Measurements from ENCODE around the gene ESR1. TPM values are rescaled to one million over a fixed set of nuclear protein-coding genes. Genes with fewer than 3 reads are reported as not detected.
A peak's percentile ranks its signal among the peaks of the same experiment; 100 is the strongest.

The ESR1 gene
- total RNA-seq, 4 donors from 2014 or later, result 2.1 to 6.9 (median 5.2) TPM

DNA sequence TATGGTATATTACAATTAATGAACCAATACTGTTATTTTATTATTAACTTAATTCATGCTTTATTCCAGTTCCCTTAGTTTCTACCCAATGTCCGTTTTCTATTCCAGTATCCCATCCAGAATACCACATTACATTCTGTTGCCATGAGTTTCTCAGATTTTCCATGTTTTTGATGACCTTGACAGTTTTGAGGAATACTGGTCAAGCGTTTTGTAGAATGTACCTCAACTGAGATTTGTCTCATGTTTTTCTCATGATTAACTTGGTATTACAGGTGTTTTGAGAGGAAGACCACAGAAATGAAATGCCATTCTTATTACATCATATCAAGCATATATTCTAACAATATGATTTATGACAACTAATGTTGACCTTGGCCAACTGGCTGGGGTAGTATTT, 23.8 kb upstream of the ESR1 start:
- H3K27me3 ChIP-seq, result no peaks in the 10 kb centered on the region
- 73 to 80% methylated on average over 2 of the region's 2 CpGs for WGBS, 2 donors

DNA sequence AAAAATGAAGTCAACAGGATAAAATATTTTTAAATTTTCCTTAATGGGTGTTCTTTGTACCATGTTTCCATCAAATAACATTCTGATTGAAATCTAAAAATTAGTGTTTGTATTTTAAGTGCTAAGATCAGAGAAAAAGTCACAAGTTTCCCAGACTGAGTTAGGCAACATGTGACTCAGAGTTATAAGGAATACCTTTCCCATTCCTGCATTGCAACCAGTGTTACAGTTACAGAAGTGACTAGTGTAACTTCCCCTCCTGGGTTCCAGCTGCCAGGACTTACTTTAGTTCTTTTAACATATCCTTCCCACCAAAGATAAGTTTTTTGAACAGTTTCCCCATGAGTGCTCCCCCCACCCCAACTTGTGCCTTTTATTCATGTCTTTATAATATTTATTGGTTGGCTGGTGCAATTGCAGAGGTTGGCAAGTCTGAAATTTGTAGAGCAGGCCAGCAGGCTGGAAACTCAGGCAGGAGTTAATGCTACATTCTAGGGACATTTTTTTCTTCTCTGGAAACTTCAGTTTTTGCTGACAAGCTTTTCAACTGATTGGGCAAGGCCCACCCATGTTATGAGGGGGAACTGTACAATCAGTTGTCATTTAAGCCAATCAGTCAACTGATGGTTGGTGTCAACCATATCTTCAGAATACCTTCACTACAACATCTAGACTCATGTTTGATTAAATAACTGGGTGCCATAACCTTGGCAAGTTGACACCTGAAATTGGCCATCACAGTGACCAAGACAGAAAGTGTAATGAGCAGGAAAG, 22.9 kb upstream of the ESR1 start:
- TF ChIP-seq, protein P1, sequence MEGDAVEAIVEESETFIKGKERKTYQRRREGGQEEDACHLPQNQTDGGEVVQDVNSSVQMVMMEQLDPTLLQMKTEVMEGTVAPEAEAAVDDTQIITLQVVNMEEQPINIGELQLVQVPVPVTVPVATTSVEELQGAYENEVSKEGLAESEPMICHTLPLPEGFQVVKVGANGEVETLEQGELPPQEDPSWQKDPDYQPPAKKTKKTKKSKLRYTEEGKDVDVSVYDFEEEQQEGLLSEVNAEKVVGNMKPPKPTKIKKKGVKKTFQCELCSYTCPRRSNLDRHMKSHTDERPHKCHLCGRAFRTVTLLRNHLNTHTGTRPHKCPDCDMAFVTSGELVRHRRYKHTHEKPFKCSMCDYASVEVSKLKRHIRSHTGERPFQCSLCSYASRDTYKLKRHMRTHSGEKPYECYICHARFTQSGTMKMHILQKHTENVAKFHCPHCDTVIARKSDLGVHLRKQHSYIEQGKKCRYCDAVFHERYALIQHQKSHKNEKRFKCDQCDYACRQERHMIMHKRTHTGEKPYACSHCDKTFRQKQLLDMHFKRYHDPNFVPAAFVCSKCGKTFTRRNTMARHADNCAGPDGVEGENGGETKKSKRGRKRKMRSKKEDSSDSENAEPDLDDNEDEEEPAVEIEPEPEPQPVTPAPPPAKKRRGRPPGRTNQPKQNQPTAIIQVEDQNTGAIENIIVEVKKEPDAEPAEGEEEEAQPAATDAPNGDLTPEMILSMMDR (IDR thresholded peaks at IDR 0.05), result no peak
- no peak for TF ChIP-seq POLR2A (IDR thresholded peaks at IDR 0.05)
- no peak for TF ChIP-seq EP300 (IDR thresholded peaks at IDR 0.05)
- H3K9me3 ChIP-seq, result peaks cover 0 to 7% (median 0%) of the 10 kb centered on the region in 4 donors

More for the DNA sequence above, 23.8 kb upstream of the ESR1 start:
- H3K4me3 ChIP-seq, result no peak overlapping the region
- peaks cover 0 to 7% (median 0%) of the 10 kb centered on the region in 4 donors for H3K9me3 ChIP-seq
- H3K4me1 ChIP-seq, result no peaks in the 10 kb centered on the region
- no peak for TF ChIP-seq POLR2A (IDR thresholded peaks at IDR 0.05)
- TF ChIP-seq EP300 (IDR thresholded peaks at IDR 0.05), result no peak
- TF ChIP-seq, protein P1 (IDR thresholded peaks at IDR 0.05), result no peak
- no peak overlapping the region for H3K27ac ChIP-seq
- no peak for DNase-seq (ENCODE audit: low spot score in 2 of 2)
- no peaks in the 10 kb centered on the region for H3K36me3 ChIP-seq

DNA sequence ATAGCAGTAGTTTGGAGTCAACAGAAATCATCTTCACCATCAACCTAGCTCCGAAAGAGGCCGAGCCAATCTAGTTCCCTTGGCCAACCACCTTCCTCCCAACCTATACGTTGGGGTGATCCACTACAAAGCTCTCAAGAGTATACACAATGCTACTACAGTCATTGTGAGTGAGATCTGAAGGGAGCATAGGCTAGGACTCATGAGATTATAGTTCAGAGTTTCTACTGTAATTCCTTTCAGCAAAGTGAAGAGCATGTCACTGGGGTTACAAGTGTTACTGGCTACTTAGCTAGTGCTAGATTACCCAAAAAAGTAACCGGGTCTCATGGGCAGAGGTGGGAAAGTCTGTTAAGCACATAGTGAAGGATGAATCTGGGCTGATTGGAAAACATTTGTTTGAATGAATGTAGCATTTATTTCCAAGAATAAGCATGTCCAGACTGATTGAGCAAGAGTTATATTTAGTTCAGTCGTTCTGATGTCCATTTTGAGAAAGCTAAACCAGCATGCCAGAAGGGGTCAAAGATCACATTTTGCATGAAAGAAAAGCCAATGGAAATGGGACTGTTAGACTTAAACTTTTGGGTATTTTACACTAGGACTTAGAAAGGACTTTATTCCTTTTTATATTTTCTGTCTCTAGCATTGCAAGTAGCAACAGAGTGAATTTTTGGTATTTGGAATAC, 10.5 kb upstream of the ESR1 start:
- DNase-seq (ENCODE audit: low spot score in 2 of 2), result no peak
- Histone ChIP-seq H3K36me3 (no peaks in the 10 kb centered on the region), H3K9me3 (no peaks in the 10 kb centered on the region), H3K4me1 (peaks cover 0 to 10% (median 0%) of the 10 kb centered on the region in 4 donors), H3K27me3 (no peaks in the 10 kb centered on the region), H3K27ac (no peak overlapping the region), H3K4me3 (no peak overlapping the region)
- WGBS, 2 donors, result 55 to 58% methylated on average over 5 of the region's 5 CpGs
- no peak for TF ChIP-seq POLR2A (IDR thresholded peaks at IDR 0.05)
- TF ChIP-seq EP300 (IDR thresholded peaks at IDR 0.05), result peak in 1 of 2 donors; percentile 16

More for the DNA sequence above, 22.9 kb upstream of the ESR1 start:
- DNase-seq (ENCODE audit: low spot score in 2 of 2), result no peak
- Histone ChIP-seq H3K36me3 (no peaks in the 10 kb centered on the region), H3K27me3 (no peaks in the 10 kb centered on the region), H3K27ac (no peak overlapping the region), H3K4me1 (no peaks in the 10 kb centered on the region), H3K4me3 (no peak overlapping the region)

DNA sequence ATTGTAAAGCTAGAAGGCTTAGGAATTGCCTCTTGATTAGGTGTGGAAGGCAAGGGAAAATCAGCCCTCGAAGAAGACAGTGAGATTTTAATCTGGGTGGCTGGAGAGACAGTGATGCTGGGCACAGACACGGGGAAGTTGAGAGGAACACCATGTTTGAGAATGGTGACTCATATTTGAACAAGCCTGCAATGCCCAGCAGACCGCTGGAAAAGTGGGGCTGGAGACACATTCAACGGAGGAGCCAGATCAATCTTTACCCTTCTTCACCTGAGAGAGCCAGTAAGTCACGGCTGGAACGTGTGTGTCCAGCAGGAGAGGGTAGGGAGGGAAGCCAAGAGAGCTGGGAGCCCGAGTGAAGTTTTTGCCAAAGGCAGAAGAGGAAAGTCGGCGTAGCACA, 3.7 kb upstream of the ESR1 start:
- 79 to 89% methylated on average over 9 of the region's 9 CpGs for WGBS, 2 donors
- Histone ChIP-seq H3K27ac (no peak overlapping the region), H3K27me3 (peaks cover 0 to 22% of the 10 kb centered on the region in 2 donors), H3K9me3 (no peaks in the 10 kb centered on the region), H3K4me1 (peaks cover 0 to 35% (median 14%) of the 10 kb centered on the region in 4 donors), H3K4me3 (no peak overlapping the region), H3K36me3 (no peaks in the 10 kb centered on the region)
- TF ChIP-seq EP300 (IDR thresholded peaks at IDR 0.05) (no peak), POLR2A (IDR thresholded peaks at IDR 0.05) (no peak)
- TF ChIP-seq, protein P1 (IDR thresholded peaks at IDR 0.05), result no peak
- no peak for DNase-seq (ENCODE audit: low spot score in 2 of 2)

DNA sequence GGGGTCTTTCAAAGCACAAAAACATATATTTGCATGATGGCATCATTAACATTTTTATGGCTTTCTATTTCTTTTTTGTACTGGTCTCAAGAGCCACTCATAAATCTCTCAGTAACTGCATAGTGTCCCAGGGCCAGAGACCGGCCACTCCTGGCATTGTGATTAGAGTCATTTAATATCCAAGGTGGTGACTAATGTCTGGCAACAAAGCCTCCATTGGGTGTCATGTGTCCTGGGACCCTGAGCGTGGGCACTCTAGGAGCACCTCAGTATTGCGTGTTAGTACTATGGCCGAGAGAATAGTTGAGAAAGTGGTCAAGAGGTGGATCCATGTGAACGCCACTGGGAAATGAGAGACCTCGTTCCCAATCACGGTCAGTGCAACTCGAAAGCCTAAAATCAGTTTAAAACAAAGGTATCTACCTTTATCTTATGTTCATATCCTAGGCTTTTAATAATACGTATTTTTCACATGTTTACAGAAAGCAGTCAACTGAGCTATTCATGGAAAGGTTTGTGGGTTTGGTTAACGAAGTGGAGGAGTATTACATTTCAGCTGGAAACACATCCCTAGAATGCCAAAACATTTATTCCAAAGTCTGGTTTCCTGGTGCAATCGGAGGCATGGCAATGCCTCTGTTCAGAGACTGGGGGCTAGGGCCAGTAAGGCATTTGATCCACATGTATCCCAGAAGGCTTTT, 2.7 kb upstream of the ESR1 start:
- no peaks in the 10 kb centered on the region for H3K9me3 ChIP-seq
- H3K27ac ChIP-seq, result peak overlapping the region in 1 of 4 donors; percentile 47

More for the DNA sequence above, 2.7 kb upstream of the ESR1 start:
- TF ChIP-seq, protein P1 (IDR thresholded peaks at IDR 0.05), result no peak
- TF ChIP-seq EP300 (IDR thresholded peaks at IDR 0.05), result no peak
- no peak for TF ChIP-seq POLR2A (IDR thresholded peaks at IDR 0.05)
- no peak for DNase-seq (ENCODE audit: low spot score in 2 of 2)
- peaks cover 0 to 30% of the 10 kb centered on the region in 2 donors for H3K27me3 ChIP-seq
- no peaks in the 10 kb centered on the region for H3K36me3 ChIP-seq
- peaks cover 0 to 42% (median 15%) of the 10 kb centered on the region in 4 donors for H3K4me1 ChIP-seq
- WGBS, 2 donors, result 86 to 87% methylated on average over 11 of the region's 11 CpGs
- H3K4me3 ChIP-seq, result no peak overlapping the region

Measured in tibial nerve (tissue), 4 donors.